HG03520 (cell line): ENCODE measurements around the gene OR2A25.

Experiments used
- ATAC-seq: cut with Tn5 transposase; IDR thresholded peaks from one replicate; pipeline ENCODE4 v1.9.1; 2021; ENCODE audit warnings: mild to moderate bottlenecking, moderate library complexity; ENCODE audit not compliant: unreplicated experiment

Gene OR2A25

GRCh38 chr7:144069953-144070352 lies 342 bp downstream of the OR2A25 start:
- no peak for ATAC-seq

GRCh38 chr7:144074374-144074773 lies 4.8 kb downstream of the OR2A25 start:
- no peak for ATAC-seq

GRCh38 chr7:144085978-144086377 lies 16.4 kb downstream of the OR2A25 start, which contains the start of gene OR2A12:
OR2A12 (plus strand) TSS chr7:144086278; CDS start chr7:144095108, 8,830 bp downstream.
- no peak for ATAC-seq

- ATAC-seq = no peak
Observed at GRCh38 chr7:144086730-144087129, 17.1 kb downstream of the OR2A25 start.

GRCh38 chr7:144087230-144087629 lies 17.6 kb downstream of the OR2A25 start:
- ATAC-seq = no peak

- no peak for ATAC-seq
Observed at GRCh38 chr7:144090667-144091066, 21.1 kb downstream of the OR2A25 start.

GRCh38 chr7:144098776-144099175 lies 29.2 kb downstream of the OR2A25 start:
- ATAC-seq = no peak

- no peak for ATAC-seq
Observed at GRCh38 chr7:144100607-144101006, 31.0 kb downstream of the OR2A25 start.

GRCh38 chr7:144102041-144102440 lies 32.4 kb downstream of the OR2A25 start:
- no peak for ATAC-seq

- no peak for ATAC-seq
Observed at GRCh38 chr7:144105211-144105610, 35.6 kb downstream of the OR2A25 start.

- ATAC-seq = no peak
Observed at GRCh38 chr7:144109283-144109682, 39.7 kb downstream of the OR2A25 start, which contains the start of gene OR2A2. OR2A2 (plus strand) TSS chr7:144109583; CDS start chr7:144109583, 0 bp downstream.

- no peak for ATAC-seq
Observed at GRCh38 chr7:144110272-144110671, 40.7 kb downstream of the OR2A25 start.

- no peak for ATAC-seq
Observed at GRCh38 chr7:144113651-144114050, 44.0 kb downstream of the OR2A25 start.

- ATAC-seq = no peak
Observed at GRCh38 chr7:144118341-144118740, 48.7 kb downstream of the OR2A25 start.

GRCh38 chr7:144122876-144123275 lies 53.3 kb downstream of the OR2A25 start, which contains the start of gene OR2A14:
OR2A14 (plus strand) TSS chr7:144123176; CDS start chr7:144129113, 5,937 bp downstream.
- ATAC-seq = no peak
